ENCODE data around the gene NLGN1.

Gene NLGN1

GRCh38 chr3:174120997-174121396, 723.5 kb downstream of the NLGN1 start:
- DNase-seq: no peak

GRCh38 chr3:174122411-174122810, 724.9 kb downstream of the NLGN1 start:
- DNase-seq: no peak

GRCh38 chr3:174125267-174125824, 727.8 kb downstream of the NLGN1 start:
- DNase-seq: no peak

- DNase-seq: no peak
These were observed 729.6 kb downstream of the NLGN1 start for GRCh38 chr3:174126990-174127758.

GRCh38 chr3:174132006-174132405, 734.5 kb downstream of the NLGN1 start:
- DNase-seq: no peak

- DNase-seq: no peak
These were observed 735.0 kb downstream of the NLGN1 start for GRCh38 chr3:174132421-174133042.

- DNase-seq: no peak
These were observed 748.5 kb downstream of the NLGN1 start for GRCh38 chr3:174146008-174146407.

- DNase-seq: no peak
These were observed 750.3 kb downstream of the NLGN1 start for GRCh38 chr3:174147798-174148197.

GRCh38 chr3:174153871-174154270, 756.3 kb downstream of the NLGN1 start:
- no peak for DNase-seq

- DNase-seq: no peak
These were observed 758.7 kb downstream of the NLGN1 start for GRCh38 chr3:174156200-174156599.

- no peak for DNase-seq
These were observed 761.1 kb downstream of the NLGN1 start for GRCh38 chr3:174158674-174159073.

- DNase-seq: no peak
These were observed 762.1 kb downstream of the NLGN1 start for GRCh38 chr3:174159604-174160003.

- no peak for DNase-seq
These were observed 765.0 kb downstream of the NLGN1 start for GRCh38 chr3:174162550-174162949.

GRCh38 chr3:174168026-174168425, 770.5 kb downstream of the NLGN1 start:
- no peak for DNase-seq

GRCh38 chr3:174168538-174169254, 771.2 kb downstream of the NLGN1 start:
- DNase-seq: no peak

GRCh38 chr3:174169736-174170135, 772.2 kb downstream of the NLGN1 start:
- no peak for DNase-seq

GRCh38 chr3:174170248-174170647, 772.7 kb downstream of the NLGN1 start:
- DNase-seq: no peak

- no peak for DNase-seq
These were observed 788.9 kb downstream of the NLGN1 start for GRCh38 chr3:174186377-174186989.

- no peak for DNase-seq
These were observed 793.8 kb downstream of the NLGN1 start for GRCh38 chr3:174191380-174191779.

GRCh38 chr3:174191895-174192294, 794.4 kb downstream of the NLGN1 start:
- no peak for DNase-seq

- no peak for DNase-seq
These were observed 794.9 kb downstream of the NLGN1 start for GRCh38 chr3:174192471-174192870.

- DNase-seq: no peak
These were observed 796.1 kb downstream of the NLGN1 start for GRCh38 chr3:174193604-174194003.

- no peak for DNase-seq
These were observed 799.9 kb downstream of the NLGN1 start for GRCh38 chr3:174197416-174197815.

Measured in NCI-H187 treated with DMSO at 0.1 percent for 48 hours (cell line).